Left lobe of liver (tissue), 2 donors: ENCODE measurements around the gene OSCAR. TPM values are rescaled to one million over a fixed set of nuclear protein-coding genes. Genes with fewer than 3 reads are reported as not detected.
"Not testable (repeated sequence)": the region's sequence is repeated elsewhere in the genome, so short reads cannot be mapped to it uniquely, and the experiment has no call there.

Experiments used
- ATAC-seq: fragments of 200-7000 bp; cut with Tn5 transposase; one replicate; pipeline ENCODE4 v1.9.1; 2020; ENCODE audit warnings: mild to moderate bottlenecking, moderate library complexity
- DNase-seq: peaks from one replicate; pipeline ENCODE4 v3.0.0-alpha.2; 2020; ENCODE audit warnings: low spot score
- total RNA-seq: library from RNA; stranded (reverse); gene quantifications from one replicate; pipeline ENCODE4 v1.2.1, GENCODE V29; 2021
- donor health status: DM: no; HTN: no; CAD: no; lungs with moderate emphysema.
- donor health status: DM: no; HTN: yes; CAD: no.

Gene OSCAR
- total RNA-seq, 1 donor from 2014 or later: 0.91 TPM

DNA sequence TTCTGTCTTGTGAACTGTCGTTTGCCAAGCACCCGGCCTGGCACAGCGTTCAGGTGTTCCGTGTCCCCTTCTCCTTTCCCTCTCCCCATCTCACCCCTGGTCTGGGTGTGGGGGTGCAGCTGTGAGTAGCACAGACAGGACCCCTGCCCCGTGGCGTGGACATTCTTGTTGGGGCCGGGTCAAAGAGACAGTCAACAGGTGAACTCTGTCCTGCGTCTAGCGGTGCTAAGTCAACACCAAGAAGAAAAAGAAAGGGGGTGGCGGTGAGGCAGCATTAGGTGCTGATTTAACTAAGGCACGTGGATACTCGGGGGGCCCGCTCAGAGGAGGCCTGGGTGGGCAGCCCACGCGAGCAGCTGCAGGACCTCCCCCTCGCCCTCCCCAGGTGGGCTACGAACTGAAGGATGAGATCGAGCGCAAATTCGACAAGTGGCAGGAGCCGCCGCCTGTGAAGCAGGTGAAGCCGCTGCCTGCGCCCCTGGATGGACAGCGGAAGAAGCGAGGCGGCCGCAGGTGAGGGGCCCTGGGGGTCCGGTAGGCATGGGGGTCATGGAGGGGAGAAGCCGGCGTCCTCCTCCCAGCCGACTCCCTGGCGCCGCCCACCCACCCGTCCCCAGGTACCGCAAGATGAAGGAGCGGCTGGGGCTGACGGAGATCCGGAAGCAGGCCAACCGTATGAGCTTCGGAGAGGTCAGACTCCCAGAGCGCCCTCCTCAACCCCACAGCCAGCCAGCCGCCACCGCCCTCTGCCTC, 27.3 kb upstream of the OSCAR start:
- ATAC-seq: no peak
- no peak for DNase-seq

DNA sequence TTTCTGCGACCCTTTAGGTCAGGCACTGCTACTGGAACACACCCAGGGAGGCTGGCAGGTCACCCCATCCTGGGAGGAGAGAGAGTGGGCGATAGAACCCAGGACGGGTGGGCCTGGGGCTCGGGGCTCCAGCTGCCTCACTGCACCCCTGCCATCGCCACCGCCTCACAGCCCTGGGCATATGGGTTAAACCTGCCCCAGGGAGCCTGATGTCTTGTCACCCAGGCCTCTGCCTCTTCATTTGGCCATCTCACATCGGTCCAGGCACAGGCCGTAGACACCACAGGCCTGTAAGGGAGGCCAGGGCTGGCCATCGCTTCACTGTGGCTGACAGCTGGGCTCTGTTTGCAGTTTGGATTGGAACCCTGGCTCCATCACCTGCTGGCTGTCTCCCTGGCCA, 25.1 kb upstream of the OSCAR start:
- ATAC-seq (no peak), DNase-seq (no peak)

DNA sequence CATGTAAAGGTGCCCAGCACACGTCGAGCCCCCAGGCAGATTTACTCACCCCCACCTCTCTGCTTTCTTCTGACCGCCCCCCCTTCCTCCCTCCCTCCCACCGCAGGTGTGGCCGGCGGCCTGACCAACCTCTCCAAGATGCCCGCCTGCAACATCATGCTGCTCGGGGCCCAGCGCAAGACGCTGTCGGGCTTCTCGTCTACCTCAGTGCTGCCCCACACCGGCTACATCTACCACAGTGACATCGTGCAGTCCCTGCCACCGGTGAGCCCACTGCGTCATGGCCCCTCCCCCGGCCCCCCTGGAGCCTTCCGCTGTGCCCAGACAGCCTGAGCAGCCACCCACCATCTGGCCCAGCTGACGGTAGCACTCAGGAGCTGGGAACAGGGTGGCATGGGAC, 23.8 kb upstream of the OSCAR start:
- ATAC-seq (no peak), DNase-seq (no peak)

DNA sequence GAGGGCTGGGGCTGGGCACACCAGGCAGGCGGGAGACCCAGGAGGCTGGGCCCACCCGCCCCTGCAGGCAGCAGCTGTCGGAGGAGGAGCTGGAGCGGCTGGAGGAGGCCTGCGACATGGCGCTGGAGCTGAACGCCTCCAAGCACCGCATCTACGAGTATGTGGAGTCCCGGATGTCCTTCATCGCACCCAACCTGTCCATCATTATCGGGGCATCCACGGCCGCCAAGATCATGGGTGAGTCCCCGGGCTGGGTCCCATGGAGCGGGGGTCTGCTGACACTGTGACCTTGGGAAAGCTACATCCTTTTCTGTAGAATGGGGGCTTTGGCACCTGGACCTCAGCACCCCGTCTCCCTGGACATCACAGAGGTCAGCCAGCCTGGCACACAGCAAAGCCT, 23.1 kb upstream of the OSCAR start:
- no peak for DNase-seq

DNA sequence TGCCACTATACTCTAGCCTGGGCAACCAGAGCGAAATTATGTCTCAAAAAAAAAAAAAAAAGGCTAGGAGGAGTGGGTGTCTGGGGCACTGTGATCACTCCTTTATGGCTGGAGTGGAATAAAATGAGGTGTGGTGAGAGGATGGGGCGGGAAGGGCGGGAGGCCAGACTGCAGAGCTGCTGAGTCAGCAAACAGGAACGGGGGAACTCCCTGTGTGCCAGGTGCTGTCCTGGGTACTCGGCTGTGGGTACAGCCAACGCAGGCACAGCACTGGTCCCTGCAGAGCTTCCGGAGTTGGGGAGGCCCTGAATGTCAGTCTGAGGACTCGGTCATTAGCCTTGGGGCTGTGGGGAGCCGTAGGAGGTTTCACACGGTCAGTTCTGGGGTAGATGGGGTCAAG, 20.7 kb upstream of the OSCAR start:
- no peak for ATAC-seq
- DNase-seq: no peak

More for the DNA sequence above, 23.1 kb upstream of the OSCAR start:
- no peak for ATAC-seq

DNA sequence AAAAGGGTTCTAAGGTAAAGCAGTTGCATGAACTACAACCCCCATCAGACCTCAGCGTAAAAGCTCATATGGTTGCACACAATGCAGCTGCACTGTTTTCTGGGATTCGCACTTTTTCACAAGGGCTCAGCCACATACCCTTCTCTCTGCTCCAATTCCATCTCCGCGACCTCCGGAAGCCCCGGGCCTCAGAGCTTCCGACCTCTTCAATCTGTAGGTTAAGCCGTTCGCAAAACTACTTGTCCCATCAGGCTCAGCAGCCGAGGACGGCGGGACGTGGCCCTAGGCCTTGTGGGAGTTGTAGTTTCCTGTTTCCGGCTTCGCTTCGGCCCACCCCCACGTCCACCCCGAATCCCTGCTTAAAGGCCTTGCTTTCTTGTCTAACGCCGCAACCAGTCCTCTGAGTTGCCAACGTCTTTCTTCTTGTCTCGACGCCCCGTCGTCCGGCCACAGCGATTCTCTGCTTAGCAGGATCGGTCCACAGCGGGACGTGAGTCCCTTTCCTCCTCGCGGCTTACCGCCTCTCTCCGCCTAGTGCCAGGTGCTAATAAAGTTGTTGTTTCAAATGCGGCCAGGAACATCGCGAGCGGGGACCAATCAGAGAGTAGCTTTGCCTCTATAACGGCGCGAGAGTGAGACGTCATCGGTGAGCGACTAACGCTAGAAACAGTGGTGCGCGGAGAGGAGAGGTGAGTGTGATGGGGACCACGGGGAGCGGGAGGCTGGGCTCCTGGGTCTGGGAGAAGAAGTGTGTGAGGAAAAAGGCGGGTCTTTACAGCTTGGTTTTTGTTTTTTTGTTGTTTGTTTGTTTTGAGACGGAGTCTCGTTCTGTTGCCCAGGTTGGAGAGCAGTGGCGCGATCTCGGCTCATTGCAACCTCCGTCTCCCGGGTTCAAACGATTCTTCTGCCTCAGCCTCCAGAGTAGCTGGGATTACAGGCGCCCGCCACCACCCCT, 14.8 kb upstream of the OSCAR start, which contains the start of the genes PRPF31 and TFPT:
Gene PRPF31 (plus strand): TSS at position 646 of the 955 bp plus-strand sequence. CDS start 2,525 bp downstream, outside the sequence.
Gene TFPT (minus strand): TSS at position 549 of the 955 bp plus-strand sequence. CDS start 388 bp downstream, at position 161.
- peak; percentile 97 for DNase-seq
- ATAC-seq: peak; percentile 96

DNA sequence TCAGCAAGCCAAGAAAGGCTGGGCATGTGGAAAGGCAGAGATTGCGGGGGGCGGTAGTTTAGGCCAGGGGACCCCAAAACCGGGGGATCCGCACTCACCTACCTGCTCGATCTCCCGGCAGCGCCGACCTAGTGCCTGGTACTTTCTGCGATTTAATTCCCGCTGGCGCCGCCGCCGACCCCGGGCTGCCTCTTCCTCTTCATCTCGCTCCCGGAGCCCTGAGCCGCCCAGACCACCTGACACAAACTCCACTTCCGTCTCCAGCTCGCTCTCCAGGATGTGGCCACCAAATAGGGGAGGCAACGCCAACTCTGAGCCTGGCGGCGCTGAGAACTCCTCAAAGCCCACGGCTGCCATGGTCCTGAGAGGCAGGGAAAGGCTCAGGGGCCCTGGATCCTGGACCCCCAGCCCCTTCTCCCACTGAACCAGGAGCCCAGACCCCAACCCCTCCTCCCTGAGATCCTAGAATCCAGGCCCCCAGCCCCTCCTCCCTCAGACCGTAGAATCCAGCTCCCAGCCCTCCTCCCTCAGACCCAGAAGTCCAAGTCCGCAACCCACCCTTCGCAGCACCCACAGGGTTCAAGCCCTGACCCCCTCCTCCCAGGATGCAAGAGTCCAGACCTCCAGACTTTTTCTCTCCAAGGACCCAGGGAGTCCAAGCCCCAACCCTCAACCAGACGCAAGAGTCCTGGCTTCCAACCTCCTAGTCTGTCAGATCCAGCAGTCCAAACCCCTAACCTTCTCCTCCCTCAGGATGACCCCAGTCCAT, 13.9 kb upstream of the OSCAR start:
- peak; percentile 8 for ATAC-seq

DNA sequence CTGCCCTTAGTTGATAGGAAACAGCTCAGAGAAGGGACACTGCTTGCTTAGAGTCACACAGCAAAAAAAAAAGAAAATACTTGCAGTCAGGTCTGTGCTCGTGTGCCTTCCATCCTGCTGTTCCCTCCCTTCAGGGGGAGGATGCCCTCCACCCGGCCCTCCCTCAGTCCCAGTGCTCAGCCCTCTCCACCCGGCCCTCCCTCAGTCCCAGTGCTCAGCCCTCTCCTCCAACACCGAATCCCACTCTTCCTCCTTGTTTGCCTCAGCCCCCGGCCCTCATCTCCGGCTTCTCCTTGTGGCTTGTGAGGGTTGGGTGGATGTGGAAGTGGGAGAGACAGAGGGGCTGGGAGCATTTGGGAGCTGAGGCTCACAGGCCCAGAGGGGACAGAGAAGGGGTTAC, 9.0 kb upstream of the OSCAR start:
- DNase-seq: no peak
- ATAC-seq: peak; percentile 16

More for the DNA sequence above, 13.9 kb upstream of the OSCAR start:
- no peak for DNase-seq

DNA sequence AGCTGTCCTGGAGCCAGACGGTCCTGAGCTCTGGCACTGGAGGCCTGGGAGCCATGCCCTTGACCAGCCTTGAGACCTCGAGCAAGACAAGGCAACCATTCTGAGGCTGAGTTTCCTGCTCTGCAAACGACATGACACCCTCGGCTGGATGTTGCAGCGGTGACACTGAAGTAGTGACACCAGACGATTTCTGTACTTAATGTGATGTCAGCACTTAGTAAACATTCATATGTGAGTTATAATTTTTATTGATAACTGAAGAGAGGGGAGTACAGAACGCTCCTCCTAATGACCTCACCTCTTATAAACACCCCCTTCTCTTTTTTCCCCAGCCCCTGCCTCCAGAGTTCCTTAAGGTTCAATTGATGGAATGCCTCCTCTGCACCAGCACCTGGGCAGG, 7.9 kb upstream of the OSCAR start:
- ATAC-seq (no peak), DNase-seq (no peak)

DNA sequence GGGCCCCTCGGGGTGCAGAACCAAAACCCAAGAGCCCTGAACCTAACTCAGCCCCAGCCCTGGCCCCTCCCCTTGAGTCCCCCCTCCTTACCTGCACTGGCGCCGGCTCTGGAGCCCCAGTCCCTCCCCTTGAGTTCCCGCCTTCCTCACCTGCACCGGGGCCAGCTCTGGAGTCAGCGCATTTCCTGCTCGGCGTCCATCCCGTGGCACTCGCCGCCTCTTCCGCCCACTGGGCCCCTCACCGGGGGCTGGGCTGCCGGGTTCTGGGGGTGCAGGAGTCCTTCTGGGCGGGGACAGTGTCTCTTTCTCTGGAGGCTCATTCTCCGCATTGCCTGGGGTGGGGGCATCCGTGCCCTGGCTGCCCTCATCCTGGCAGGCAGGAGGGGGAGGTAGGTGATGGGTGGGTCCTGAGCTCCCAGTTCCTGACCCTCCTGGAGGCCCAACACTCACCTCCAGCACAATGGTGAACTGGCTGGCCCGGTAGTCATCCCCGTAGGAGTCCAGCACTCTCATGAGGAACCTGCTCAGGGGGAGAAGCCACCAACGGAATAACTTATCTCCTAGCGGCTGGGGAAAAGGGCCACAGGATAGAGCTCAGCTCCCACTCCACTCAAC, 7.4 kb upstream of the OSCAR start:
- DNase-seq (no peak), ATAC-seq (no peak)

DNA sequence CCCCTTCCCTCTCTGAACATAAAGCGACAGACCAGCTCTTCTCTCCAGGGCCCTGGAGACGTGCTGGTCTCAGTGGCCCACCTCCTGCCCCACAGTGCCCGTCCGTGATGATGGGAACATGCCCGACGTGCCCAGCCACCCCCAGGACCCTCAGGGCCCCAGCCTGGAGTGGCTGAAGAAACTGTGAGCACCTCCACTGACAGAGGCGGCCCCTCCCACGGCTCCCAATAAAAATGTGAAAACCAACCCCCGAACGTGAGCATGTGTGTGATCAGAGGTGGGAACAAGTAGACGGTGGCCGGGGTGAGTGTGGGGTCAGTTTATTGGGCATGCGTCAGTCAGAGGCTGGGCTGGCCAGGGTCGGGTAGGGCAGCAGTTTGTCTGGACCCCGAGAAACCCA, 6.1 kb upstream of the OSCAR start:
- DNase-seq (no peak), ATAC-seq (no peak)

DNA sequence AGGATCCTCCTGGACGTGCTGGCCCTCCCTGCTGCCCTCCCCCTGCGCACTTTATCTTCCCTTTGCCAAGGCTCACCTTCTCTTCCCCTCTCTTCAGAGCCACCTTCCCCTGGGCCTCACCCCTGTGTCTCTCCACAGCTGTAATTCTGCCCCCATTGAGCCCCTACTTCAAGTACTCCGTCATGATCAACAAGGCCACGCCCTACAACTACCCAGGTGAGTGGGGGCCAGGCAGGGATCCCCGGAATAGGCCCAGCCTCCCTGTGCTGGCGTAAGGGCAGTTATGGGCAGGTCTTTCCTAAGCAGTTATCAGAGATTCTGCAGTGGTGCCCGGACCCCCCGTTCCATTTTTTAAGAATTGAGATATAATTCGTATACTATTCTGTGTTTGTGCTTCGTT, 5.2 kb upstream of the OSCAR start:
- ATAC-seq (no peak), DNase-seq (no peak)

DNA sequence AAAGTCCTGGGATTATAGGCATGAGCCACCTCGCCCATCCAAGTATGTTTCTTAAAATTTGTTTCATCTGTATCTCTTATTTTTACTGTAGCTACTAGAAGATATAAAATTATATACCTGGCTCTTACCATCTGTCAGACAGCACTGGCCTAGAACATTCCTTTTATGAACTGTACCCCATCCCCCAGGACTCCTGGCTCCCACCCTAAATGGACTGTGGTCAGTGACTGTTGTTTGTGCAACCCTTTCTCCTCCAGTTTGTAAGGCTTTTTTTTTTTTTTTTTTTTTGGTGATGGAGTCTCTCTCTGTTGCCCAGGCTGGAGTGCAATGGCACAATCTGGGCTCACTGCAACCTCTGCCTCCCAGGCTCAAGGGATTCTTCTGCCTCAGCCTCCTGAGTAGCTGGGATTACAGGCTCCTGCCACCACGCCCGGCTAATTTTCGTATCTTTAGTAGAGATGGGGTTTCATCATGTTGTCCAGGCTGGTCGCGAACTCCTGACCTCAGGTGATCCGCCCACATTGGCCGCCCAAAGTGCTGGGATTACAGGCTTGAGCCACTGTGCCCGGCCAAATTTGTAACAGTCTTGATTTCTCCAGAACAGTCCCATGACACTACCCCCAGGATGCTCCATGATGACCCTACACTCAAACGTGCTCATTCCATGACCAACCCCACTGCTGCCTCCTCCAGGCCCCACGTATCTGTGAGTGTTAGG, 4.6 kb upstream of the OSCAR start:
- DNase-seq: peak; percentile 38
- ATAC-seq: no peak

DNA sequence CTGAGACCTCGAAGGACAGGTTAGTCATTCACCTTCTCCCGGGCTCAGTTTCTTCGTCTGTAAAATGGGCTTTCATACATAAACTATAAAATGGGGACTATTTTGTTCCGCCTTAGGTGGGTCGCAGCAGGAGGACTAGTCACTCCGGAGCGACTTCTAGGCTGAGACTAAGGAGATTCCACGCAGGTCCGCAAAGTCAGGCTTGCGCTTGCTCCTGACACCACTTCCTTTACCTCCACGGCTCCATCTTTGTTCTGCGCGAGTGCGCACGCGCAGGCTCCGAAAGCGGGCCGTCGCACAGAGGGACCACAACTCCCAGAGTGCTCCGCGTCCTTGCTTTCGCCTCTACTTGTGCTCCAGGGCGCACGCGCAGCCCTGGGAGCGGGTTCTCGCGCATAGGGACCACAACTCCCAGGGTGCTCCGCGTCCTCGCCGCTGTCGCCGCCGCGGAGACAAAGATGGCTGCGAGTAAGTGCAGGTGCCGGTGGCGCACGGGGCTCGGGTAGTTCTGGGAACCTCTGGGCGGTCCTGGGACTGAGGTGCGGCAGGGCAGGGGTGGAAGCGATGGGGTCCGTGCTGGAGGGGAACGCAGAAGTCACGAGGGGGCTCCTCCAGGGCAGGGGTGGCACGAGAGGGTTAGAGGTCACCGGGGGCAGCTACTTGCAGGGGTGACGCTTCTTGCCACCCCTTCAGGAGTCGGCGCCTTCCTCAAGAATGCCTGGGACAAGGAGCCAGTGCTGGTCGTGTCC, 2.0 kb upstream of the OSCAR start, which contains the start of gene NDUFA3:
Gene NDUFA3 (plus strand): TSS at position 435 of the 749 bp plus-strand sequence. CDS start 24 bp downstream, at position 459.
- DNase-seq (peak; percentile 99), ATAC-seq (peak; percentile 99)

DNA sequence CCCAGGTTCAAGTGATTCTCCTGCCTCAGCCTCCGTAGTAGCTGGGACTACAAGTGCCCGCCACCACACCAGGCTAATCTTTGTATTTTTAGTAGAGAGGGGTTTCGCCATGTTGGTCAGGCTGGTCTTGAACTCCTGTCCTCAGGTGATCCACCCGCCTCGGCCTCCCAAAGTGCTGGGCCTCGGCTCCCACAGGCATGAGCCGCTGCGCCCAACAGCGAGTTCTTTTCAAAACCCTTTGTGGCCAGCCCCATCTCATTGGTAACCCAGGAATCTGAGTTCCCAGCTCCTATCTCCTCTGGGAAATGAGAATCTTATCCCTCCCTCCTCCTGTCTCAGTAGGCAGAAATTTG, 724 bp downstream of the OSCAR start:
- not testable (repeated sequence) for DNase-seq, ATAC-seq

DNA sequence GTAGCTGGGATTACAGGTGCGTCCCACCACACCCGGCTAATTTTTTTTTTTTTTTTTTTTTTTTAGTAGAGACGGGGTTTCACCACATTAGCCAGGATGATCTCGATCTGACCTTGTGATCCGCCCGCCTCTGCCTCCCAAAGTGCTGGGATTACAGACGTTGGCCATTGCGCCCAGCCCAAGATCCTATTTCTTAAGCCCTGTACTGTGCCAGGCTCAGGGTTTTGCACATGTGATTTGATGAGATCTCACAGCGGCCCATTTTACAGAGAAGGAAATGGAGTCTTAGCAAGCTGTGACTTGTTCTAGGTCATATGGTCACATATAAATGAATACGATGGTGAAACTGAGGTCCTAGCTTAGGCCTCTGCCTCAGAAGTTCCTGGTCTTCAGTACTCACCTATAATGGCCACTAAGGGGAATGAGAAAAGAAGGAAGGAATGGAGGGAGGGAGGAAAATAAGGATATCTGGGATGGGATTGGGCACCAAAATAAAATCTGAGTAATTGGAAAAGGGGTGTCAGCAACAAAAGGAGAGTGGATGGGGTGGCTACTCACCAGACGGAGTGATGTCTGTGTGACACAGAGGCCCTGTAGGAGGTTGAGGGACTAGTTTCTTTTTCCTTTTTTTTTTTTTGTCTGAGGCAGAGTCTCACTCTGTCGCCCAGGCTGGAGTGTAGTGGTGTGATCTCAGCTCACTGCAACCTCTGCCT, 1.3 kb downstream of the OSCAR start:
- ATAC-seq (no peak), DNase-seq (no peak)

DNA sequence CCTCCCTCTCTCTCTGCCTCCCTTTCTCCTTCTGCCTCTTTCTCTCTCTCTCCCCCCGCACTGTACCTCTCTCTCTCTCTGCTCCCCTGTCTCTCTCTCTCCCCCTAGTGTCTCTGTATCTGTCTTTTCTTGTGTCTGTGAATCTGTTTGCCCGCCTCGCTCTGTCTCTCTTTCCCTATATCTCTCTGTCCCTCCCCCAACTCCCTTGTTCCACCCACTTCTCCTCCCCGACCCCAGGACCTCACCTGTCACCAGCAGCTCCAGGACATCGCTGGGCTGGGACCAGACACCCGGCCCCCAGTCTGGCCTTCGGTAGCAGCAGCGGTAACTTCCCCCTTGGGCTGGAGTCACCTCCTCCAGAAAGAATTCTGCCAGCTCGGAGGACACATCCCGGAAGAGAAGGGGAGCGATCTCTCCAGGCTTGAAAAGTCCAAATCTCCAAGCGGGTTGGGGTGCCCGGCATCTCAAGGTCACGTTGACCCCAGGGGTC, 3.9 kb downstream of the OSCAR start:
- no peak for DNase-seq
- peak; percentile 33 for ATAC-seq
